AG09319 (cell line): ENCODE results near the gene ATG4D.

Source experiments
- DNase-seq: peaks from one replicate; pipeline ENCODE4 v3.0.0-alpha.2; 2010; ENCODE audit warnings: low read depth; ENCODE audit errors: extremely low read depth
- TF ChIP-seq, protein P1 (sequence below): IDR thresholded peaks from 2 replicates; pipeline ENCODE4 v1.5.1; 2011; ENCODE audit warnings: low read depth, mild to moderate bottlenecking, inconsistent platforms, low read length, moderate library complexity

ATG4D gene

DNA sequence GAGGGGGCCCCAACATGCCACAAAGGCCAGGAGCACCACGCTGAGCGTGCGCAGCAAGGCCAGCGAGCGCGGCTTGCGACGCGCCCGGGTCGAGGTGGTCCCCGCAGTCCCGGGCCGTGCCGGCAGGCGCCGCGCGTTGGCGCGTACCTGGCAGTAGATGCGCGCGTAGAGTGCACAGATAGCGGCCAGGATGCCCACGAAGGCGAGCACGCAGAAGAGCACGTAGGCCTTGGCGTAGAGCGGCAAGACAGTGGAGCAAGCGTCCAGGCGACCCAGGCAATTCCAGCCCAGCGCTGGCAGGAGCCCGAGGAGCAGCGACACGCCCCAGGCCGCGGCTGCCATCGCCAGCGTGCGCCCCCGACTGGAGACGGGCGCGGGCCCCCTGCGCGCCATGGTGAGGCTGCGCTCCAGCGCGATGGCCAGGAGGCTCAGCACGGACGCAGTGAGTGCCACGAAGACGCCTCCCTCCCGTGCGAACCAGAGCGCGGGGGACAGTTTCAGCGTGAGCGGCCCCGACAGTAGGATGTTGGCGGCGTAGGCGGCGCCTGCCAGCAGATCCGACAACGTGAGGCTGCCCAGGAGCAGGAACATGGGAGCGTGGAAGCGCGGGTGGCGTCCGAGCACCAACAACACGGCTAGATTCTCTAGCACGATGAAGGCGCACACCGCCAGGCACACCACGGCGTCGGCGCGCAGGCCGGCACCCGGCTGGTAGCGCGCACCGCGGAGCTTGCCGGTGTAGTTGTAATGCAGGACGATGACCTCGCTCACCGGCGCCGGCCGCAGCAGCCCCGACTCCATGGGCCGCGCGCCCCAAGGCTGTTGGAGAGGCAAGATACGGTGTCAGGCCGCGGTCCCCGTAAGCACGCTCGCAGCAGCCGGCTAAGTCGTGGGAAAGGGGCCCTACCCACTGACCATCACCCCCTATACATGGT is 29.2 kb upstream of the ATG4D start:
- no peak for DNase-seq
- TF ChIP-seq, protein P1, sequence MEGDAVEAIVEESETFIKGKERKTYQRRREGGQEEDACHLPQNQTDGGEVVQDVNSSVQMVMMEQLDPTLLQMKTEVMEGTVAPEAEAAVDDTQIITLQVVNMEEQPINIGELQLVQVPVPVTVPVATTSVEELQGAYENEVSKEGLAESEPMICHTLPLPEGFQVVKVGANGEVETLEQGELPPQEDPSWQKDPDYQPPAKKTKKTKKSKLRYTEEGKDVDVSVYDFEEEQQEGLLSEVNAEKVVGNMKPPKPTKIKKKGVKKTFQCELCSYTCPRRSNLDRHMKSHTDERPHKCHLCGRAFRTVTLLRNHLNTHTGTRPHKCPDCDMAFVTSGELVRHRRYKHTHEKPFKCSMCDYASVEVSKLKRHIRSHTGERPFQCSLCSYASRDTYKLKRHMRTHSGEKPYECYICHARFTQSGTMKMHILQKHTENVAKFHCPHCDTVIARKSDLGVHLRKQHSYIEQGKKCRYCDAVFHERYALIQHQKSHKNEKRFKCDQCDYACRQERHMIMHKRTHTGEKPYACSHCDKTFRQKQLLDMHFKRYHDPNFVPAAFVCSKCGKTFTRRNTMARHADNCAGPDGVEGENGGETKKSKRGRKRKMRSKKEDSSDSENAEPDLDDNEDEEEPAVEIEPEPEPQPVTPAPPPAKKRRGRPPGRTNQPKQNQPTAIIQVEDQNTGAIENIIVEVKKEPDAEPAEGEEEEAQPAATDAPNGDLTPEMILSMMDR, result no peak

DNA sequence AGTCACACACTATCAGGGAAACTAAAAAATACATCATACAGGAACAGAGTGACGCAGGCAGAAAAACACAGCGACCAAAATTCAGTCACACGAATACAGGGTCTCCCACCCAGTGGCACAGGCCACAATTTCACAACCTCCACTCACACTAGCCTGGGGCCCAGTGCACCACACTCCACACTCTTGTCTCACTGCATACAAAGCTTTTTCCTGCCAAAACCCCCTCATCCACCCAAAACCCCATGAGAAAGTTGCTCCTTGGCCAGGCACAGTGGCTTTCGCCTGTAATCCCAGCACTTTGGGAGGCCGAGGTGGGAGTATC is 27.7 kb upstream of the ATG4D start:
- TF ChIP-seq, protein P1, result no peak
- DNase-seq, result no peak

DNA sequence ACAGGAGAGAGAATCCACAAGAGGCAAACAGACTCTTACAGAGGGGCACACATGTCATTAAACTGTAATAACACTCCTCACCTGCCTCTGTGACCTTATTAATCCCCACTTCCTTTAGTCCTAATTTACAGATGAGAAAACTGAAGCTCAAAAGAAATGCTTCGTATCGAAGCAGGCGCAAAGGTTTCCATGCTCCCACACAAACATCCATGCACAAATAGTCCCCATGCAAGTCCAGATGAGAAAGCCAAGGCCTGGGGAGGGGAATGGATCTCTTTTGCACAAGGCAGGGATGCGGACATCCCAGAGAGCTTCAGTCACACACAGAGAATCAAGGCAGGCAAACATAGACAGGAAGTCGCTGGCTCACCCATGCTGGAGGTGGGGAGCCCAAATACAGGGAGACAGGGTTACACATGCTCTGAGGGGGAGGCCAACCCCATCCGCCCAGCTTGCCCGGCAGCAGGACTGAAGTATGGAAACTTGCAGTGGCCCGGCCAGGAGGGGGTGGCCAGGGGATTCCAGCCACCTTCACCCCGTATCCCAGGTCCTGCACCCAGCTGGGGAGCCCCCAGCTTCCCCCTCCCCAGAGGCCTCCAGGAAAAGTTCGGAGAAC is 26.9 kb upstream of the ATG4D start:
- TF ChIP-seq, protein P1, result no peak
- no peak for DNase-seq

DNA sequence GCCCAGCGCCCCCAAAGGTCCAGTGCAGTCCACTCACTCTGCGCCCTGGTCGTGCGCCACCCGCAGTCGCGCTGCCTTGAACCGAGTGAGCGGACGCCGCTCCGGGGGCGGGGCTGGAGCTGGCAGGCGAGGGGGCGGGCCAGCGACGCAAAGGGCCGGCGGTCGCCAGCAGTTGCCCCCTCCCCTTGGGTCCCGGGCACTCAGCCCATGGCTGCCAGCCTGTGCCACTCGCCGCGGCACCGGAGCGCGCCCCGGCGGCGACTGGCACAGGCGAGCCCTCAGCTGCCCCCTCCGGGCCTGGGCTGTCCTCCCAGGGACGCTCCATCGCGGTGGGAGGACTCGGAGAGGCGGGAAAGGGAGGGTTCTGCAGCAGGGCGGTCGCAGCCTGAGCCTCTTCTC is 26.3 kb upstream of the ATG4D start, which contains the start of gene S1PR5:
Gene S1PR5, minus strand, starts transcription at position 87 of the 399 bp plus-strand sequence. CDS start 2,436 bp downstream, outside the sequence.
- no peak for DNase-seq
- TF ChIP-seq, protein P1, result no peak

DNA sequence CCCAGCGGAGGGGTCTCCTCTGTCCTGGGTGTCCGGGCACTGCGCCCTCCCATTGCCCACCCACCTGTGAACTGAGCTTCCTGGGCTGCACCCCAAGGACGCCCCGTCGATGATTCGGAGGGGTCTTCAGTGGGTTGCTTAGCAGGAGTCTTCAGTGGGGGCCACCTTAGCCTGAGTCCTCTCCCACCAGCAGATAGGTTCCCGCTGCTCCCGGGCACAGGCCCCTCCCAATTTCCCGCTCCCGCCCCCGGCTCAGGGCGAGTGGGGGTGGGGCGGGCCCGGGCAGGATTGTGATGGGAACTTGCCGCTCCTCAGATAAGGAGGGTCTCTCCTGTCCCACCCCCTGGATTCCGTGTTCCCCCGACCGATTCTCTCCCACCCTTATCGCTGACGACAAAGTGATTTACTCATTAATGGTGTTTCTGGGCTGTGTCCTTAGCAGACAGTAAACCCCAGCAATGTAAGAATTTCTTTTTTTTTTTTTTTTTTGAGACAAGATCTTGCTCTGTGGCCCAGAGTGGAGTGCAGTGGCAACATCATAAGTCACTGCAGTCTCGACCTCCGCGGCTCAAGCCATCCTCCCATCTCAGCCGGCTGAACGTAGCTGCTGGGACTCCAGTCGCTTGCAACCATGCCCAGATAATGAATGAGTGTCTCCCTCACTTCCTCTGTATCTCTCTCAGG is 25.8 kb upstream of the ATG4D start:
- DNase-seq, result no peak

DNA sequence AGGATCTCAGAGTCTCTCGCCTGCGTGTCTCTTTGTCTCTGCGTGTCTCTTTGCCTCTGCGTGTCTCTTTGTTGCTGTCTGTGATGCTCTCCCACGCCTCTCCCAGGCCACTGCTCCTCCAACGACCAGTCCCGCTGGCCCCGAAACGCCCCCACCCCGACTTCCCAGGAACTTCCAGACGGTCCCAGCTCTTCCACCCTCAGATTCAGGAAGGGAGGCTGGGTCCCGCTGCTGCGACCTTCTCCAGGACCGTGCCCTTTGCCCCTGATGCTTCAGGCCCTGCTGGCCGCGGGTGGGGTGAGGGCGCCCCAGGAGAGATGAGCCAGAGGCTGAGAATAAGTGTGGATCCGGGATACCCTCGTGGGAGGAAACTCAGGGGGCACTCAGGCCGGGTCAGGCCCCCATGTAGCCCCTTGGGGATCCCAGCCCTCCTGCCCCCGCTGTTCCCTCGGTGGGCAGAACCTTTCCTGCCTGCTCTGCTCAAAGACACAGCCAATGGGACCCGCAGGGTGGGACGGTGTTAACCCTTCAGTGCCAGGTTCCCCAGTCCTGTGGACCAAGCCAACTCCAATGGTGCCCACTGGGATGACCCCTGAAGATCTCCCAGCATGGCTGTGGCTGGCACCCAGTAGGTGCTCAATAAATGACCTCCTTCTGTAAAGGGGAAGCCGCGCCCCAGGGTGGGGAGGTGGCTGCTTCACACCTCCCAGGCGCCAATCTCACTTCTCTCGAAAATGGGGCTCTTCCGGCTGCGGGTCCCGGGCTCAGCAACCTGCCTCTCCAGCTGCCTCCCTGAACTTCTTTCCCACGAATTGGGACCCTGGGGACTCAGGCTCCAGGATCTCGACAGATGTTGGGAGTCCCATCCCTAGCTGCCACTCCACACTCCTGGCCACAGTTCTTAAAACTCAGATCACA is 25.0 kb upstream of the ATG4D start:
- DNase-seq, result no peak
- TF ChIP-seq, protein P1, result no peak

More for the DNA sequence above, 25.8 kb upstream of the ATG4D start:
- TF ChIP-seq, protein P1, result no peak
